Glomerular endothelial cell (primary cell): ENCODE results near the gene TSPYL2. TPM values are rescaled to one million over a fixed set of nuclear protein-coding genes. Genes with fewer than 3 reads are reported as not detected.
A peak's percentile ranks its signal among the peaks of the same experiment; 100 is the strongest.

Experiments
- DNase-seq: peaks from one replicate; pipeline ENCODE4 v3.0.0-alpha.2; 2011; ENCODE audit warnings: low read depth, low spot score; ENCODE audit errors: extremely low read depth
- total RNA-seq: library from RNA; depleted of rRNA; stranded (reverse); fragments of >200 nt; gene quantifications from 2 replicates; pipeline ENCODE4 v1.2.3, GENCODE V29; 2015

The TSPYL2 gene
- 6.2 and 10.0 TPM in 2 replicates for total RNA-seq

DNA sequence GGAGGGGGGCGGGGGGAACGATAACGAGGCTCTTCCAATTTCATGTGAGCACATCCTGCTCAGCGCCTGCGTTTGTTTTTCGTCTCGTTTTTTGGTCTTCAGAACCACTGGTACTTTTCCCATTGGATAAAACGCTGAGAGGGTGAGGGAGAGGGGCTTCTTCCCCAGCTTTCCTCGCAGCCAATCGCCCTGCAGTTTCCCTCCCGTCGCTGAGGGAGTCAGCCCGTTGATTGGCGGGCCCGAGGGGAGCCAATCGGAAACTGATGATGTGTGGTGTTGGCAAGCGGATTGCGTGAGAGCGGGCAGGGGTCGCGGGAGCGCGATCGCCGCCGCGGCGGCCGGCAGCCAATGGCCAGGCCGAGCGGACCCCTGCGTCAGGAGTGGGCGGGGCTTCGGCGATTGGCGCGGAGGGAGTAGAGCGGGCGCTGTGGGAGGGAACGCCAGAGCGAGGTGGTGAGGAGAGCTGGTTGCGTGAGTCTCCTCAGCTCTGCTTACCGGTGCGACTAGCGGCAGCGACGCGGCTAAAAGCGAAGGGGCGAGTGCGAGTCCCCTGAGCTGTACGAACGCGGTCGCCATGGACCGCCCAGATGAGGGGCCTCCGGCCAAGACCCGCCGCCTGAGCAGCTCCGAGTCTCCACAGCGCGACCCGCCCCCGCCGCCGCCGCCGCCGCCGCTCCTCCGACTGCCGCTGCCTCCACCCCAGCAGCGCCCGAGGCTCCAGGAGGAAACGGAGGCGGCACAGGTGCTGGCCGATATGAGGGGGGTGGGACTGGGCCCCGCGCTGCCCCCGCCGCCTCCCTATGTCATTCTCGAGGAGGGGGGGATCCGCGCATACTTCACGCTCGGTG is at the start of gene TSPYL2:
TSPYL2 (plus strand) TSS at position 443 of the 848 bp plus-strand sequence; CDS start at position 575, 132 bp downstream.
- peak; percentile 48 for DNase-seq

DNA sequence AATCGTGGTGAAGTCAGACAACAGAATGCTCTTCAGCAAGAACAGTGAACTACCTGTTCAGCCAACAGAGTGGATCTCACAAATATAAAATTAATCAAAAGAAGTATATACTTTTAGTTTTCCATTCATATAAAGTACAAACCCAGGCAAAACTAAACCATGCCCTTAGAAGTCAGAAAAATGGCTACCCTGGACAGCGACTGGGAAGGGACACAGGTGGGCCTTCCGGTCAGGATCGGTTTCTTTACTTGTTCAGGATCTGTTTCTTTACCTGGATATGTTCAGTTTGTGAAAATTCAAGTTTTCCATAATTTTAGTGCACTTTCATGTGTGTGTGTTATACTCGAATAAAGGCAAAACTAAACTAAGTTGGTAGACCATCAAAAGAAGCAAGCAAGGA is 46.0 kb upstream of the TSPYL2 start:
- DNase-seq, result no peak

DNA sequence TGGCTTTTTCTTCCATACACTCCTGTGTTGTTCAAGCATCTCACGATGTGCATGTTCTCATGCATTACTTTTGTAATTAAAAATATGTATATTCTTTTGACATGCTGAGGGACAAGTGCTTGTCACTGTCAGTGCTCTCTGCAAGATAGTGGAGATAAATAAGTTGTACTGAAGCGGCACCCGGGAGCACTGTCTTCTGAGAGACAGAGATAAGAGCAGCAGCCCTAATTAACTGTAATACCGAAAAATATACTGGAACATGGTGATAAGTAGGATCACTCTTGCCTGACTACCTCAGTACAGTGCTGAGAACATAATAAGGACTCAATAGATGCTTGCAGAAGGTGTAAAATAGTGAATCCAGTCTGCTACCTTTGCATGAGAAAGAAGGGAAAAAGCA is 42.9 kb upstream of the TSPYL2 start:
- DNase-seq, result no peak

DNA sequence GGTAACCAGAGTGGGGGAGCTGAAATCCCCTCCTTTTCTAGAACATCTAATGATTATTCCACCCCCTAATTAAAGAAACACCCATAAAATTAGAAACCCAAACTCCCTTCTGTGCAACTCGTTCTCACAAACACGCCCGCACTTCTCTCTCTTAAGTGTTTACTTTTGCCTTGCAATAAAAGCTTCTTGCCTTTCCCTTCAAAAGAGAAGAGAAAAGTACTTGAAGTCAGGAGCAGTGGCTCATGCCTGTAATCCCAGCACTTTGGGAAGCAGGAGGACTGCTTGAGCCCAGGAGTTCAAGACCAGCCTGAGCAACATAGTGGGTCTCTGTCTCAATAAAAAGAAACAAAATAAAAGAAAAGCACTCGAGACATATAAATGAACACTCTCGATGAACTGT is 37.2 kb upstream of the TSPYL2 start:
- DNase-seq, result no peak

DNA sequence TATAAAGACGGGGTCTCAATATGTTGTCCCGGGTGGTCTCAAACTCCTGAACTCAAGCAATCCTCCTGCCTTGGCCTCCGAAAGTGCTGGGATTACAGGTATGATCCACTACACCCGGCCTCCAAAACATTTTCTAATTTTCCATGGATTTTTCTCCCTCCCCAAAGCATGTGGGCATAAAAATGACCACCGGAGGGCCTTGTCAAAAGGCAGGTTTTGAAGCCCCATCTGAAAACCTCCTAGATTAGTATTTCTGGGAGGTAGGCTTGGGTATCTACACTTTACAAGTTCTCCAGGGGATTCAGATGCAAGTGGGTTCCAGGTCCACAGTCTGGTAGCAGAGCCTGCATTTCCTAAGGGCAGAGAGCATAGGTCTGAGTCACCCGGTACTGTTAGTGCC is 34.9 kb upstream of the TSPYL2 start:
- DNase-seq, result no peak

DNA sequence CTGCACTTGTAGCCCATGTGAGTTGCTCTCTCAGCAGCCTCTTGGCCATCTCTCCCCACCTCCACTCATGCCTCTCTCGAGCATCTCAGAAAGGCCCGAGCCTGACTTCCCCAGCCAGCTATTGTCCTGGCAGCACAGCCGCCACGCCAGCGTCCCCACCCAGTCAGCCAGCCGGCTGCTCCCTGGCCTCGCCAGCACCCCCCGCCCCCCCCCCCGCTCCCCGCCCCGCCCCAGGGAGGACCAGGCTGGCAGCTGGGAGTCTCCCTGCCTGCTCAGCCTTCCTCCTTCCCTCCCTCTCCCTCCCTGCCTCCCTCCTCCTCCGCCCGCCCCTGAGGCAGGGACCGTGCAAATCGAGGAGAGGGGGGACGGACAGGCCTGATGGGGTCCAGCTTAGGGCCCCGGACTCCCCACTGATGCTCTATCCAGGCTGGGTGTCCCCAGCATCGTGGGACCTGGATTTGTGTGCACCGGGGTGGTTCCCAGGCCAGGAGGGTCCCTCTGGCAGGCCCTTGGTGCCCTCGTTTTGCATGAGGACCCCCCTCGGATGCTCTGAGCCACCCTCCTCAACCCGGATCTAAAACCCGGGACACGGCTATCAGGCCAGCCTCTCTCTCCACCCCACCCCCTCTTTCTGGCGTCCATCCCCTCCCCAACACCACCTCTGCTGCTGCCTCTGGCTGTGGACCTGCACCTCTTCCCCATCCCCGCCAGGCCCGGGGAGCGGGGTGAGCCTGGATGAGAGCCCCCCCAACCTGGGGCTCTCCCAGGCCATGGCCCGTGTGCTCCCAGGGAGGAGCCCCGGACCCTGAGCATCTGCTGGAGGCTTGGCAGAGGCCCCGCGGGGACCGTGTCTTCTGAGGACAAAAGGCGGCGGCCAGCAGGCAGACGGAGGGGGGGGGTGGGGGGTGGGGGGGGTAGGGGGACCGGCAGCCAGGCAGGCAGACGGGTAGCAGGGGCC is 33.7 kb upstream of the TSPYL2 start, which contains the start of gene GPR173:
GPR173 (plus strand) TSS at position 621 of the 958 bp plus-strand sequence. CDS start 27,833 bp downstream, outside the sequence.
- no peak for DNase-seq

DNA sequence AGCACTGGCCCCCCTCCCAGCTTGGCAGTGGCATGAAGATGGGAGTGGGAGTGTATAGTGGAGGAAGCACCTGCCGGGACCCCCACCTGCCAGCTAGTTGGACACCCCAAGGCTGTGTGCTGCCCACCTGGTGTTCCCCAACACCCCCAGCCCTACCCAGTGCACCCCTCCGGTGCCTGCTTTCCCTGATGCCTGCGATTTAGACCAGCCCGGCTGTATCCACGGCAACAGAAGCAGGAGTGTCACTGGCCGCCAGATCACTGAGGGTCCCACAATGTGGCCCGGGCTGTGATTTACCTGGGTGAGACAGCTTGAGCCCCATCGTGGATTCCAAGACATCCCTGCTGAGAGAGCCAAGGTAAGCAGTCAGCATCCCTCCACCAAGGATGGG is 33.0 kb upstream of the TSPYL2 start:
- no peak for DNase-seq

DNA sequence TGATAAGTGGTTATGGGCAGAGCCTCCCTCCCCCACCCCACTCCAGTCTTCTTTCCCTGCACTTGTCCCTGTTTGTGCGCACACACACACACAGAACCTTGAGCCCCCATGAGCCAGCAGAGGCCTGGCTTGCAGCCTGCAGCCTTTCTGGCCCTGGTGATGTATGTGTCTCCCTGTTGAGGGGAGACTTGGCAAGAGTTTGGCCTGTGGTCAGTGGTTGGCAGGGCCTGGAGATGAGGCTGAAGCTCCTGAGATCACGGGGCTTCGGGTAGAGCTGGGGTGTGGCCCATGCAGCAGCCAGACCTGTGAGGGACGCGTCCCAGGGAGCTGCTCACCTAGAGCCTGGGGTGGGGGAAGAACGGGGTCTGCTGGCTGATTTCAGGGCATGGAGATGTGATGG is 31.3 kb upstream of the TSPYL2 start:
- no peak for DNase-seq

DNA sequence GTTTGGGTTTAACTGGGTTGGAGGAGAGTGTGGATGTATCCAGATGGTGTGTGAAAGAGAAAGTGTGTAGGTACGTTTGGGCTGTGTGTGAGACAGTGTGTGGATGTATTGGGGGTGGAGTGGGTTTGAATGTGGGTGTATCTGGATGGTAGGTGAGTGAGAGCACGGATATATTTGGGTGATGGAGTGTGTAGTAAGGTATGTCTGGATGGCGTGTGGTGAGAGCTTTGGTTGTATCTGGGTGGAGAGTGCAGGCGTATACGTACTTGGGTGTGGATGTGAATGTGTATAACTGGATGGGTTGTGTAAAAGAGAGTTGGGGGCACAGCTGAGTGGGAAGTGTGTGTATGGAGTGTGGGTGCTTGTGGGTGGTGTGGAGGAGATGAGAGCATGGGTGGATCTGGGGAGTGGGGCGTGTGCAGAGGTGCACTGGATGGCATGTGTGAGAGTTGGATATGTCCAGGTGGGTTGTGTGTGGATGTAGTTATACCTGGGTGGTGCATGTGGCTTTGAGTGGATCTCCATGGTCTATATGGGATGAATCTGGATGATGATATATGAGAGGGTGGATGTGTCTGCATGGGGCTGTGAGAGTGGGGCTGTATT is 26.8 kb upstream of the TSPYL2 start:
- DNase-seq, result no peak

DNA sequence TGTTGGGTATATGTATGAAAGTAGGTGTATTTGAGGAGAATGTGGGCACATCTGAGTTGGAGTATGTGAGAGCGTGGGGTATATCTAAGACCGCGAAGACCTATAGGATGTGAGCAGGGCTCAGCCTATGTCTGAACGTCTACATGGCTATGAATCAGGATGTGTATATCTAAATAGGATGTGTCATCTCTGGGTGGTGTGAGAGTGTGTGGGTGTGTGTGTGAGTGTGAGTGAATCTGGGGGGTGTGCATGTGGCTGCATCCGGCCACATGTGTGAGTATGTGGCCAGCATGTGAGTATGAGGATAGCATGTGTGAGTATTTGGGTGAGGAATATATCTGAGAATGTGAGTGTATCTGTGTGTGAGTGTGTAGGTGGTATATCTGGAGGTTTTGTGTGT is 25.9 kb upstream of the TSPYL2 start:
- no peak for DNase-seq

DNA sequence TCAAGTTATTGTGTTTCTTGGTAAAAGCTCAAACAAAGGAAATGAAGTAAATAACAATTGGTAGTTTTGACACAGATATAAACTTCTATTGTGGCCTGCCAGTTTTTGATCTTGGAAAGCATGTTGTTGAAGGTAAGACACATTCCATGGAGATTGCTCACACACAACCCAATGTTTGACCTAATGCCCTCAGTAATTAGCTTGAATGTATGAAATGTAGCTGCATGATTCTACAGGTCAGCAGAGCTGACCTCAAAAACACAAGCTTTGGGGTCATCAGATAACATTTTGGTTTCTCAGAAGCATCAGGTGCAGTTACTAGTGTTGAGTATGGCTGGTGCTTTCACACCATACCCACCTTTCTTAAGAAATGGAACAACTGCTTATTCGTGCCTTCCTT is 17.1 kb upstream of the TSPYL2 start:
- DNase-seq, result no peak

DNA sequence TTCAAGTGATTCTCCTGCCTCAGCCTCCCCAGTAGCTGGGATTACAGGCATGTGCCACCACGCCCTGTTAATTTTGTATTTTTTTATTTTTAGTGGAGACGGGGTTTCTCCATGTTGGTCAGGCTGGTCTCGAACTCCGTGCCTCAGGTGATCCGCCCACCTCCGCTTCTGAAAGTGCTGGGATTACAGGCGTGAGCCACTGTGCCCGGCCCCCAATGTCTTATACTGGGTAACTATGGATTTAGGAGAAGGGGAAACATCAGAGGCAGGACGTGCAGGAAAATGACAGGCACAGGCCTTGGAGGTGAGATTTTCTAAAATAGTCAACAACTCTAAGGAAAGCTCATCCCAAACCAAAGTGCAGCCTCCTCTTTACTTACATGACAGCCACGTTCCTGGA is 11.1 kb upstream of the TSPYL2 start:
- DNase-seq, result no peak

DNA sequence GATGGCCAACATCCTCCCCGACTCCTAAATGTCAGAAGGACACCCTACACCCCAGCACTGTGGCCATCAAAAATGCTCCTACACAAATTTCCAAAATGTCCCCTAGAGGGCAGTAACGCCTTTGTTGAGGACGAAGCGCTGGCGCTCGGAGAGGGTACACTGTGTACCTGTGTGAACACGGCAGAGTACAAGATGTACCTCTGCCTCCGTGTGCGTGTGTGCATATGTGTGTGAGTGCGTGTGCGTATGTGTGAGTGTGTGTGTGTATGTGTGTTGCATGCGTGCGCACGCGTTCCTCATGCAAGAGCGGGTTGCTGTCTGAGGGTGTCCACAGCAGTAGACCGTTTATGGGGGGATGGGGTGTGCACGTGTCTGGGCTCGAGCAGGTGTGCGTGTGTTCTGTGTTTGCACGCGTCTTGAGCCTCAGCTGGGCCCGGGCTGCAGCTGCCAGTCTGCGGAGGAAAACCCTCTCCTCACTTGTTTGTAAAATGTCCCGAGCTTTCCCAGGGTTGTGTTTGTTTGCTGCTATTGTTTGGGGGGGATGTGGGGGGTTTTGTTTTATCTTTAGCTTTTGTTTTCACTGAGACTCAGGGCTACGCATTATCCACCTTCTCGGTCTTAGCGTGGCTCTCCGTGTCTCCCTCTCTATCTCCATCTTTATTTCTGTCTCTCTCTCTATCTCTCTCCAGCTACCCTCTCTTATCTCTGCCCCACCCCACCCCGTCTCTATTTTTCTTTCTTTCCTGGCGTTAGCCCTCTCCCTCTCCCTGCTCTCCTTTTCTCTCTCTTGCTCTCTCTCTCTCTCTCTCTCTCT is 10.4 kb upstream of the TSPYL2 start:
- DNase-seq, result no peak

DNA sequence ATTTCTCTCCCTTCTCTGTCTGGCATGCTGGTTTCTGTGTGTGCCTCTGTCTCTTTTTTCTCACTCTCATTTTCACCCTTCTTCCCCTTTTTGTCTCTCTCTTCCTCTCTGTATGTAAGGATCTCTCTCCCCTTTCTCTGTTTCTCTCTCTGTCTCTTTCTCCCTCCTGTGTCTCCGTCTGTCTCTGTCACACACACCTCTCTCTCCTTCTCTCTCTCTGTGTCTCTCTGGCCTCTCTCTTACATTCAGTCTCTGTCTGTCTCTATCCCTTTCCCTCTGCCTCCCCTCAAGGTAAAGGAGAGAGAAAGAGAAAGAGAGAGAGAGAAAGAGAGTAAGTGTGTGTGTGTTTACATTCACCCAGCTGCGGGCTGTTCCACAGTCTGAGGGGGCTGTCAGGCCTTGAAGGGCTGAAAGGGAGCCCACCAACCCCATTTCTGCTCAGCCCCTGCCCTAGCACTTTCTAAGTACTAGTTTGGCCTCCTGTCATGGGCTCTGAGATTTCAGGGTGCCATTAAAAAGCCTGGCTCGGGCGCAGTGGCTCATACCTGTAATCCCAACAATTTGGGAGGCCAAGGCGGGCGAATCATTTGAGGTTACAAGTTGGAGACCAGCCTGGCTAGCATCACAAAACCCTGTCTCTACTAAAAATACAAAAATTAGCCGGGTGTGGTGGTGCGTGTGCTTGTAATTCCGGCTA is 9.6 kb upstream of the TSPYL2 start:
- DNase-seq, result no peak

DNA sequence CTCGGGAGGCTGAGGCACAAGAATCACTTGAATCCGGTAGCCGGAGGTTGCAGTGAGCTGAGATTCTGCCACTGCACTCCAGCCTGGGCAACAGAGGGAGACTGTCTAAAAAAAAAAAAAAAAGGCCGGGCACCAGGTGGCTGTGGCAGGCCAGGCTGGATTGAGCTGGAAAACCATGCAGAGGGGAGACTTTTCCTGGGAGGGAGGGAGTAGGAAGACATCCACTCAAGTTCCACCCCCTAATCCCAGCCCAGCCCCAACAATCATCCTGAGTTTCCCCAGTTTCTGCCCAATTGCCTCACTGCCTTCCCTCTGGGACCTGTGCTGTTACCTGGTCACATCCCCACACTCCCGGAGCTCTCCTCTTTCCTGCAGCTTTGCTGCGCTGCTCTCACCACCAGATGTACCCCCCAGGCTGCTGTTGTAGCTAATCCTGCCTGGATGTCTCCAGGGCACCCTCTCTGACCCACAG is 9.0 kb upstream of the TSPYL2 start:
- DNase-seq, result no peak

DNA sequence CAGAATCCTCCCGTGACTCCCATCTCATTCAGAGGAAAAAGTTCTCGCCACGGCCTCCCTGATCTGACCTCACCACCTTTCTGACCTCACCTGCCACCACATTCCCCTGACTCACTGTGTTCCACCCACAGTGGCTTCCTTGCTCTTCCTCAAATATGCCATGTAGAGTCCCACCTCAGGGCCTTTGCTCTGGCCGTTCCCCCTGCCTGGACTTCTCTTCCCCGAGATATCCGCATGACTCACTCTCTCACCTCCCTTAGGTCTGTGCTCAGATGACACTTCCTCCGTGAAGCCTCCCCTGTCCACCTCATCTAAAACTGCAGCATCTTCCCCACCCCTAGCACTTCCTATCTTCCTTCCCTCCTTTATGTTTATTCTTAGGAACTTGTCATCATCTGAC is 7.2 kb upstream of the TSPYL2 start:
- DNase-seq, result no peak

DNA sequence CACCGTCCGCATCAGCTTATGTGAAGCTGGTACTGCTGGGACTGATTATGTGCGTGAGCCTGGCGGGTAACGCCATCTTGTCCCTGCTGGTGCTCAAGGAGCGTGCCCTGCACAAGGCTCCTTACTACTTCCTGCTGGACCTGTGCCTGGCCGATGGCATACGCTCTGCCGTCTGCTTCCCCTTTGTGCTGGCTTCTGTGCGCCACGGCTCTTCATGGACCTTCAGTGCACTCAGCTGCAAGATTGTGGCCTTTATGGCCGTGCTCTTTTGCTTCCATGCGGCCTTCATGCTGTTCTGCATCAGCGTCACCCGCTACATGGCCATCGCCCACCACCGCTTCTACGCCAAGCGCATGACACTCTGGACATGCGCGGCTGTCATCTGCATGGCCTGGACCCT is 5.5 kb upstream of the TSPYL2 start:
- no peak for DNase-seq

DNA sequence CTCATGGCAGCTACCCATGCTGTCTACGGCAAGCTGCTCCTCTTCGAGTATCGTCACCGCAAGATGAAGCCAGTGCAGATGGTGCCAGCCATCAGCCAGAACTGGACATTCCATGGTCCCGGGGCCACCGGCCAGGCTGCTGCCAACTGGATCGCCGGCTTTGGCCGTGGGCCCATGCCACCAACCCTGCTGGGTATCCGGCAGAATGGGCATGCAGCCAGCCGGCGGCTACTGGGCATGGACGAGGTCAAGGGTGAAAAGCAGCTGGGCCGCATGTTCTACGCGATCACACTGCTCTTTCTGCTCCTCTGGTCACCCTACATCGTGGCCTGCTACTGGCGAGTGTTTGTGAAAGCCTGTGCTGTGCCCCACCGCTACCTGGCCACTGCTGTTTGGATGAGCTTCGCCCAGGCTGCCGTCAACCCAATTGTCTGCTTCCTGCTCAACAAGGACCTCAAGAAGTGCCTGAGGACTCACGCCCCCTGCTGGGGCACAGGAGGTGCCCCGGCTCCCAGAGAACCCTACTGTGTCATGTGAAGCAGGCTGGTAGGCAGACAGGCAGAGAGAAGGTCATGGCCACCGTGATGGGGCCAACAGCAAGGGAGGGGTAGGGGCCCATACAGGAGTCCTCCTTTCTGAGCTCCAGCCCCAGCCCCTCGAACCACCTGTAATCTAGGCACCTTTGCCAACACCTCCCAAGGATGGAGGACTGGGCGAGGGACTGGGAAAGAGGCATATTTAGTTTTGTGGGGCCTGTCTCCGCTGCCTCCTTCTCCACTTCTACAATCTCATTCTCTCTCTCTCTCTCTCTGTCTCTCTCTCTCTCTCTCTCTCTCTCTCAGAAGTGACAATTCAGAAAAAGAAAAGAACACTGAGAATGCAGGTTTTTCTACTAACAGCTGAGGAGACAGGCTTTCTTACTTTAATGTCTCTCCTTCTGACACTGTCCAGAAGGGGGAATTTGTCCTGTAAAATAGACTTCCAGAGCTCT is 4.7 kb upstream of the TSPYL2 start:
- DNase-seq, result no peak
